Endothelial cell of umbilical vein (primary cell): Measurements from ENCODE around the gene SRPX2. TPM values are rescaled to one million over a fixed set of nuclear protein-coding genes. Genes with fewer than 3 reads are reported as not detected.

Experiments
- BruUV-seq: library from RNA; stranded (reverse); fragments of 400-500 nt; replicated peaks from 2 replicates; lab custom pipeline; 2021; lab: Mats Ljungman, UMichigan
- CTCF ChIA-PET: fragments of 300-600, 350-600 bp; sonication (Branson Sonifier 250); formaldehyde crosslinking; loops from one replicate; lab custom pipeline; 2021; ENCODE audit warnings: antibody characterized with exemption, inconsistent platforms; lab: Charles Lee
- POLR2A ChIA-PET: fragments of 300-600, 350-600 bp; sonication (Branson Sonifier 250); formaldehyde crosslinking; loops from one replicate; lab custom pipeline; 2021; ENCODE audit warnings: antibody characterized with exemption, inconsistent platforms; lab: Charles Lee
- DNase-seq: peaks from one replicate; pipeline ENCODE4 v3.0.0-alpha.2; 2011; ENCODE audit warnings: low read depth, low spot score
- FAIRE-seq: peaks from 2 replicates; lab custom pipeline; 2011; peaks lifted over from hg19 to GRCh38; lab: Jason Lieb, UNC
- H2AFZ ChIP-seq: 2 replicates; pipeline ENCODE4 v1.6.0; 2012; ENCODE audit warnings: low read depth, low read length, control low read depth, inconsistent platforms
- H3K27ac ChIP-seq: 2 replicates; pipeline ENCODE4 v1.5.1; 2011; ENCODE audit warnings: low read depth, mild to moderate bottlenecking, control low read depth, low read length, moderate library complexity; ENCODE audit not compliant: insufficient read depth
- H3K27me3 ChIP-seq, 2 experiments: 2 replicates each; pipeline versions ENCODE4 v1.6.0 to v1.6.1; 2011; ENCODE audit warnings: low read length in 2 of 2, mixed read lengths in 1 of 2; ENCODE audit not compliant: control insufficient read depth in 2 of 2, insufficient read depth in 2 of 2
- H3K36me3 ChIP-seq, 2 experiments: 2 replicates in 1 of 2; 3 replicates in 1 of 2; pipeline ENCODE4 v1.5.1; 2011; ENCODE audit warnings: low read length in 2 of 2, mild to moderate bottlenecking in 1 of 2, moderate library complexity in 1 of 2; ENCODE audit not compliant: control insufficient read depth in 2 of 2, insufficient read depth in 2 of 2; ENCODE audit errors: extremely low read depth in 1 of 2
- H3K4me1 ChIP-seq: 3 replicates; pipeline ENCODE4 v1.5.1; 2011; ENCODE audit warnings: mild to moderate bottlenecking, low read length; ENCODE audit not compliant: control insufficient read depth, insufficient read depth; ENCODE audit errors: extremely low read depth
- H3K4me2 ChIP-seq: 2 replicates; pipeline ENCODE4 v1.6.1; 2011; ENCODE audit warnings: low read length, control low read depth, mixed read lengths; ENCODE audit not compliant: insufficient read depth
- H3K4me3 ChIP-seq, 3 experiments: fragments of 200-600 bp in 1 of 3; sonication (generic), shearing (Covaris generic) in 1 of 3; replicated peaks in 1 of 3; 2 replicates each; pipeline ENCODE4 v1.5.1; 2011 to 2016; ENCODE audit warnings: control low read depth in 3 of 3, low read length in 3 of 3, mild to moderate bottlenecking in 2 of 3, inconsistent platforms in 1 of 3, low read depth in 1 of 3, moderate library complexity in 1 of 3; ENCODE audit not compliant: insufficient read depth in 1 of 3
- H3K79me2 ChIP-seq: 2 replicates; pipeline ENCODE4 v1.6.0; 2012; ENCODE audit warnings: low read length, inconsistent platforms; ENCODE audit not compliant: control insufficient read depth, insufficient read depth
- H3K9ac ChIP-seq: replicated peaks from 2 replicates; pipeline ENCODE3; 2011; ENCODE audit warnings: low read length, control low read depth; ENCODE audit not compliant: insufficient read depth; ENCODE audit errors: extremely low read depth
- H3K9me1 ChIP-seq: replicated peaks from 3 replicates; pipeline ENCODE4 v1.6.0; 2011; ENCODE audit warnings: mild to moderate bottlenecking, low read length; ENCODE audit not compliant: control insufficient read depth, insufficient read depth; ENCODE audit errors: extremely low read depth
- H3K9me3 ChIP-seq: replicated peaks from 2 replicates; pipeline ENCODE4 v1.5.1; 2012; ENCODE audit warnings: low read length, inconsistent platforms; ENCODE audit not compliant: control insufficient read depth, insufficient read depth
- H4K20me1 ChIP-seq: replicated peaks from 2 replicates; pipeline ENCODE3; 2011; ENCODE audit warnings: mild to moderate bottlenecking, low read length; ENCODE audit not compliant: control insufficient read depth, insufficient read depth; ENCODE audit errors: extremely low read depth
- CTCF ChIP-seq, 2 donors: IDR thresholded peaks; 1 replicate in 1 of 2; 2 replicates in 1 of 2; pipeline ENCODE4 v1.5.1; 2011; ENCODE audit warnings: low read length in 2 of 2, mild to moderate bottlenecking in 2 of 2, moderate library complexity in 2 of 2, control low read depth in 1 of 2, inconsistent platforms in 1 of 2, low read depth in 1 of 2; ENCODE audit not compliant: insufficient read depth in 1 of 2; ENCODE audit errors: extremely low read depth in 1 of 2
- EZH2 ChIP-seq: IDR thresholded peaks from 2 replicates; pipeline ENCODE4 v1.6.1; 2012; ENCODE audit warnings: borderline replicate concordance, low read depth, mild to moderate bottlenecking, moderate library complexity, low read length, inconsistent platforms; ENCODE audit not compliant: severe bottlenecking
- FOS ChIP-seq: IDR thresholded peaks from 2 replicates; pipeline ENCODE4 v1.6.1; 2011; ENCODE audit warnings: mild to moderate bottlenecking, low read length, moderate library complexity, borderline replicate concordance; ENCODE audit not compliant: insufficient read depth
- GATA2 ChIP-seq: IDR thresholded peaks from 2 replicates; pipeline ENCODE4 v1.7.0; 2011; ENCODE audit warnings: low read depth, mild to moderate bottlenecking, moderate library complexity, mixed read lengths, low read length; ENCODE audit not compliant: insufficient read length, insufficient read depth
- JUN ChIP-seq: IDR thresholded peaks from 2 replicates; pipeline ENCODE4 v1.6.1; 2011; ENCODE audit warnings: borderline replicate concordance, low read depth; ENCODE audit not compliant: insufficient read length, insufficient read depth
- MYC ChIP-seq: IDR thresholded peaks from one replicate; pipeline ENCODE4 v1.6.1; 2011; ENCODE audit warnings: mild to moderate bottlenecking, low read depth, low read length
- POLR2A ChIP-seq: IDR thresholded peaks from 2 replicates; pipeline ENCODE4 v1.6.1; 2012; ENCODE audit warnings: low read depth, mild to moderate bottlenecking, control low read depth, low read length
- POLR2AphosphoS5 ChIP-seq: IDR thresholded peaks from 2 replicates; pipeline ENCODE4 v1.6.1; 2012; ENCODE audit warnings: low read depth, mild to moderate bottlenecking, control low read depth, low read length, moderate library complexity; ENCODE audit not compliant: insufficient read depth
- dilution Hi-C: fragments of 300-500 bp; cut with MboI; formaldehyde crosslinking; loops from one replicate; pipeline ENCODE4 v1.15.0; 2019; ENCODE audit warnings: low sequenced_read_pairs; ENCODE audit not compliant: extremely low pct_ligation_motif_present
- intact Hi-C: fragments of 100-400 bp; cut with micrococcal nuclease; formaldehyde crosslinking; loops from one replicate; pipeline ENCODE4 v1.10.0; 2022
- polyA plus RNA-seq, 4 experiments: library from polyadenylated mRNA; depleted of rRNA in 3 of 4; stranded (reverse) in 3 of 4; unstranded in 1 of 4; fragments of >200 nt; gene quantifications; 2 replicates each; pipeline versions ENCODE4 v1.2.1 to v1.2.3, GENCODE V29; 2011 to 2012; ENCODE audit warnings: missing spikeins in 1 of 4
- total RNA-seq: library from RNA; stranded (reverse); gene quantifications from 2 replicates; pipeline ENCODE4 v1.2.3, GENCODE V29; 2021

SRPX2 gene
- total and polyA plus RNA-seq, 2 donors (not counting 3 experiments of a cell fraction or from before 2014, with no cell fraction given) = 124 to 265 TPM

GRCh38 chrX:100662170-100662569 is 18.2 kb downstream of the SRPX2 start:
- Histone ChIP-seq H3K27ac (no peak overlapping the region), H2AFZ (no peak overlapping the region), H3K36me3 (peaks cover 13 to 21% of the 10 kb centered on the region in 2 experiments), H3K4me2 (no peak overlapping the region), H3K4me1 (peaks cover 31% of the 10 kb centered on the region), H3K9me3 (no peaks in the 10 kb centered on the region), H3K9me1 (no peaks in the 10 kb centered on the region), H3K79me2 (peaks cover 41% of the 10 kb centered on the region), H4K20me1 (no peaks in the 10 kb centered on the region), H3K27me3 (no peaks in the 10 kb centered on the region), H3K4me3 (no peak overlapping the region), H3K9ac (no peak overlapping the region)
- ChIA-PET CTCF (interaction anchor here (0.8 to 1.8 kb wide), 4 partner anchors 8 to 47 kb away, joined by 4 to 11 read pairs (median 5); partner anchors contain the start of gene TSPAN6), POLR2A (no interaction called here)
- intact Hi-C loops (no loop called here), dilution Hi-C loops (no loop called here)
- FAIRE-seq (no peak), DNase-seq (no peak)
- BruUV-seq = no TSS peak
- TF ChIP-seq FOS (no peak), GATA2 (no peak), EZH2 (no peak), CTCF (IDR thresholded peaks at IDR 0.05; ENCODE audit: extremely low read depth in 1 of 2, insufficient read depth in 1 of 2, low read depth in 1 of 2, low read length in 2 of 2) (no peak), JUN (no peak)

- BruUV-seq = no TSS peak
- H3K27me3 ChIP-seq = no peaks in the 10 kb centered on the region
- TF ChIP-seq MYC = no peak
- TF ChIP-seq POLR2AphosphoS5 = no peak
- no peak for TF ChIP-seq JUN
- no peak for TF ChIP-seq FOS
- TF ChIP-seq GATA2 = no peak
- TF ChIP-seq POLR2A = no peak
Measured at GRCh38 chrX:100662796-100663195, 18.8 kb downstream of the SRPX2 start.

More at GRCh38 chrX:100662796-100663195, 18.8 kb downstream of the SRPX2 start:
- Histone ChIP-seq H3K27ac (no peak overlapping the region), H3K4me2 (no peak overlapping the region), H3K36me3 (peaks cover 15 to 22% of the 10 kb centered on the region in 2 experiments), H3K9me3 (no peaks in the 10 kb centered on the region), H3K9me1 (no peaks in the 10 kb centered on the region), H3K79me2 (peaks cover 36% of the 10 kb centered on the region), H3K9ac (no peak overlapping the region), H4K20me1 (no peaks in the 10 kb centered on the region), H3K4me1 (peaks cover 31% of the 10 kb centered on the region), H3K4me3 (no peak overlapping the region), H2AFZ (no peak overlapping the region)
- CTCF ChIA-PET = interaction anchor here (0.7 to 1.8 kb wide), 5 partner anchors 9 to 106 kb away, joined by 3 to 11 read pairs (median 5); partner anchors contain the start of gene TSPAN6
- intact Hi-C loops = no loop called here
- no peak for FAIRE-seq
- dilution Hi-C loops = no loop called here
- POLR2A ChIA-PET = no interaction called here
- no peak for DNase-seq
